ENCODE measurements around the gene ODC1. TPM values are rescaled to one million over a fixed set of nuclear protein-coding genes. Genes with fewer than 3 reads are reported as not detected.

ODC1 gene
- total and polyA plus RNA-seq, 2 of the 4 experiments (the other 2 are of a cell fraction): 117 to 204 TPM

DNA sequence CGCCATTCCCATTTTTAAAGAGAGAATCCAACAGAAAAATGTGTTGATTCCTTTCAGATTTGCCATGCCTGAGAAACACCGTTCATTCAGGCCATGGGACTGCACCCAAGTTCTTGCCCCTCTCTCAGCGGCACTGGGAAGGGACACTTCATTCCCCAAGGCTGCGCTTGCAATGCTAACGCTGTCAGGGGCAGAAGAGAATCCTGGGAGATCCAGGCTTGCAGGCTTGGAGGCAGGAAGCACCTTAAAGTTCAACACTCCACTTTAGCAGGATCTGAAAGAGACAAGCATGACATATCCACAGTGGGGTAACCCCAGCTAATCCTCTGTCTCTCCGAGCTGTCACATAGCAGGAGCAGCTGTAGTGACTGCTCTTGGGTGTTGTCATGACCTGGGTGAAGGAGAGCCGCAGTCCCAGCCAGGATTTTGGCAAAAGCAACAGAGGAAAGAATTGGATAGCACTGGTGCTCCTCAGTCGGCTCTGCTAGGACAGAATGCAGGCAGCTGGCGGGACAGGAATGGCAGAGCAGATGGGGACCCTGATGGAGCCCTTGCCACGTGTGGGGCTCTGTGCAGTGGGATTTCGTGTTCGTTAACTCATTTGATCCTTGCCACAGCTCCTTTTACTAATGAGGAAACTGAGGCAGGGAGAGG lies 22.0 kb upstream of the ODC1 start:
- WGBS, 2 experiments (ENCODE audit: extremely low coverage in 2 of 2, insufficient read length in 1 of 2): 60% methylated on average over 3 of the region's 12 CpGs; no CpG with 5 or more reads in 1 of the 2 experiments
- no peak overlapping the region for H3K18ac ChIP-seq (ENCODE audit: low read depth, low read length)

More for the DNA sequence above, 22.0 kb upstream of the ODC1 start:
- Histone ChIP-seq H3K4me3 (ENCODE audit: insufficient read depth, low read depth, low read length) (no peak overlapping the region), H2BK15ac (ENCODE audit: low read depth, low read length) (no peak overlapping the region), H4K8ac (ENCODE audit: low read depth in 2 of 2, low read length in 2 of 2) (no peak overlapping the region), H3K4ac (ENCODE audit: low read depth, low read length) (no peak overlapping the region), H3K9me3 (ENCODE audit: control insufficient read depth, insufficient read depth, low read length) (no peaks in the 10 kb centered on the region), H2BK5ac (ENCODE audit: low read depth, low read length, poor library complexity, severe bottlenecking) (no peak overlapping the region), H2BK120ac (ENCODE audit: low read depth, low read length) (no peak overlapping the region), H2AK5ac (ENCODE audit: low read depth, low read length) (no peak overlapping the region), H2BK20ac (ENCODE audit: low read depth, low read length) (no peak overlapping the region), H2AK9ac (replicated peaks; ENCODE audit: low read depth, low read length, poor library complexity) (peak overlapping the region; percentile 82), H3K9ac (ENCODE audit: low read depth, low read length) (no peak overlapping the region), H3K79me1 (ENCODE audit: low read depth in 1 of 2, low read length in 2 of 2) (no peaks in the 10 kb centered on the region), H3K27ac (ENCODE audit: insufficient read depth, low read length) (no peak overlapping the region), H3K14ac (replicated peaks; ENCODE audit: low read depth, low read length) (no peak overlapping the region), H3K4me2 (ENCODE audit: low read depth, low read length) (no peak overlapping the region), H3K9me1 (ENCODE audit: insufficient read depth, low read length) (no peaks in the 10 kb centered on the region), H3K56ac (ENCODE audit: extremely low read depth, insufficient read depth, low read length) (no peak overlapping the region), H4K91ac (ENCODE audit: insufficient read depth, low read depth, low read length) (no peak overlapping the region), H4K5ac (ENCODE audit: low read depth, low read length) (no peak overlapping the region), H3K4me1 (ENCODE audit: control insufficient read depth, insufficient read depth, low read length) (no peaks in the 10 kb centered on the region), H2AFZ (replicated peaks; ENCODE audit: low read length, poor library complexity) (peak overlapping the region; percentile 6), H4K20me1 (ENCODE audit: insufficient read depth, low read length) (no peaks in the 10 kb centered on the region), H3K23ac (ENCODE audit: low read depth, low read length) (no peak overlapping the region), H3K36me3 (ENCODE audit: control insufficient read depth, insufficient read depth, low read length) (no peaks in the 10 kb centered on the region), H3K27me3 (ENCODE audit: control insufficient read depth, insufficient read depth, low read length) (peaks cover 42% of the 10 kb centered on the region)
- dilution Hi-C loops (cut with HindIII; ENCODE audit: low sequenced_read_pairs, unreplicated experiment): no loop called here
- DNase-seq (no peak), ATAC-seq (ENCODE audit: low read depth) (no peak)
- ChIA-PET POLR2A (ENCODE audit: unreplicated experiment) (no interaction called here), CTCF (interaction anchor here (1.1 kb wide), 1 partner anchor 9 kb away, joined by 5 read pairs; no protein-coding TSS in a partner anchor)
- no peak for TF ChIP-seq POLR2A (IDR thresholded peaks at IDR 0.05; ENCODE audit: low read depth, low read length)
- TF ChIP-seq, protein P1, sequence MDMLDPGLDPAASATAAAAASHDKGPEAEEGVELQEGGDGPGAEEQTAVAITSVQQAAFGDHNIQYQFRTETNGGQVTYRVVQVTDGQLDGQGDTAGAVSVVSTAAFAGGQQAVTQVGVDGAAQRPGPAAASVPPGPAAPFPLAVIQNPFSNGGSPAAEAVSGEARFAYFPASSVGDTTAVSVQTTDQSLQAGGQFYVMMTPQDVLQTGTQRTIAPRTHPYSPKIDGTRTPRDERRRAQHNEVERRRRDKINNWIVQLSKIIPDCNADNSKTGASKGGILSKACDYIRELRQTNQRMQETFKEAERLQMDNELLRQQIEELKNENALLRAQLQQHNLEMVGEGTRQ (IDR thresholded peaks at IDR 0.05; ENCODE audit: low read depth, low read length): no peak
- in situ Hi-C loops (cut with MboI; ENCODE audit: low sequenced_read_pairs): no loop called here
- BruUV-seq (replicated peaks): no TSS peak
- intact Hi-C loops (cut with micrococcal nuclease): no loop called here

Measured in IMR-90 (cell line).